NT2/D1 (cell line): Measurements from ENCODE around the gene PTPRN2.

Experiments used
- YY1 ChIP-seq: IDR thresholded peaks from 2 replicates; pipeline ENCODE4 v1.6.1; 2011; ENCODE audit not compliant: insufficient read length, insufficient read depth
- ZNF274 ChIP-seq: IDR thresholded peaks from 2 replicates; pipeline ENCODE4 v1.6.1; 2011; ENCODE audit warnings: mild to moderate bottlenecking, low read depth, low read length

DNA sequence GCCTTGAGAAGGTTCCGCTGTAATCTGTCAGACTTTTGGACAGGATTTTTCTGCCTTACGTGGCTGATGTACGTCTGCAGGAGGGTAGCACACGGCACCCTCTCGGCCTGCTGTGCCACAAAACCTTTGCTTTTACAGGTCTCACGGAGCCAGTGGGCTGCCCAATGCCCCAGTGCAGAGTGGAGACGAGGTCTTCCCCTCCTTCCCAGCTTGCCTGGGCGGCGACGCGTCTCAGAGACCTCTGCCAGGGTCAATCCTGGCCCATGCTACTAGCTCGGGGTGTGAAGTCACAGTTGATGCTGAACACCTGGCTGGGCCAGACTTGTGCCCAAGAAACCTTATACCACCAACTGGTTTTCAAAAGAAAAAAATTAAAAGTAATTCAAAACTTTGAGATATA lies 724.4 kb downstream of the PTPRN2 start:
- no peak for TF ChIP-seq ZNF274
- no peak for TF ChIP-seq YY1
